GM19397 (cell line): ENCODE measurements around the gene GRAMD1A.

ENCODE experiments used
- ATAC-seq: cut with Tn5 transposase; IDR thresholded peaks from one replicate; pipeline ENCODE4 v1.9.1; 2021; ENCODE audit warnings: mild to moderate bottlenecking, moderate library complexity; ENCODE audit not compliant: unreplicated experiment

Gene GRAMD1A

GRCh38 chr19:35069696-35070095 is 69.6 kb downstream of the GRAMD1A start:
- ATAC-seq = no peak

DNA sequence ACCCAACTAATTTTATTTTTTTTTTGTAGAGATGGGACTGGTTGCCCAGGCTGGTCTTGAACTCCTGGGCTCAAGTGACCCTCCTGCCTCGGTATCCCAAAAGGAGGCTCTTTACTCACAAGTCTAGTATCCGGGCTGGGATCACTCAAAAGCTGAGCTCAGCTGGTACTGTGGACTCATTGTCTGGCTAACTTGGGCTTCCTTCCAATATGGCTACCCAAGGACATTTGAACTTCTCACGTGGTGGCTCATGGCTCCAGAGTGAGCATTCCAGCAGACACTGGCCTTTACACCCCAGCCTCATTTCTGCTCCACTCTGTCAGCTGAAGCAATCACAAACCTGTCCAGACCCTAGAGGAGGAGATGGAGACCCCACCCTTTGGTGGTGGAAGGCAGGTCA is 70.3 kb downstream of the GRAMD1A start:
- ATAC-seq = no peak

- ATAC-seq = no peak
These were observed 73.4 kb downstream of the GRAMD1A start for GRCh38 chr19:35073516-35073915.

GRCh38 chr19:35073941-35074340 is 73.8 kb downstream of the GRAMD1A start:
- no peak for ATAC-seq

- ATAC-seq = no peak
These were observed 74.5 kb downstream of the GRAMD1A start for GRCh38 chr19:35074426-35075201.

DNA sequence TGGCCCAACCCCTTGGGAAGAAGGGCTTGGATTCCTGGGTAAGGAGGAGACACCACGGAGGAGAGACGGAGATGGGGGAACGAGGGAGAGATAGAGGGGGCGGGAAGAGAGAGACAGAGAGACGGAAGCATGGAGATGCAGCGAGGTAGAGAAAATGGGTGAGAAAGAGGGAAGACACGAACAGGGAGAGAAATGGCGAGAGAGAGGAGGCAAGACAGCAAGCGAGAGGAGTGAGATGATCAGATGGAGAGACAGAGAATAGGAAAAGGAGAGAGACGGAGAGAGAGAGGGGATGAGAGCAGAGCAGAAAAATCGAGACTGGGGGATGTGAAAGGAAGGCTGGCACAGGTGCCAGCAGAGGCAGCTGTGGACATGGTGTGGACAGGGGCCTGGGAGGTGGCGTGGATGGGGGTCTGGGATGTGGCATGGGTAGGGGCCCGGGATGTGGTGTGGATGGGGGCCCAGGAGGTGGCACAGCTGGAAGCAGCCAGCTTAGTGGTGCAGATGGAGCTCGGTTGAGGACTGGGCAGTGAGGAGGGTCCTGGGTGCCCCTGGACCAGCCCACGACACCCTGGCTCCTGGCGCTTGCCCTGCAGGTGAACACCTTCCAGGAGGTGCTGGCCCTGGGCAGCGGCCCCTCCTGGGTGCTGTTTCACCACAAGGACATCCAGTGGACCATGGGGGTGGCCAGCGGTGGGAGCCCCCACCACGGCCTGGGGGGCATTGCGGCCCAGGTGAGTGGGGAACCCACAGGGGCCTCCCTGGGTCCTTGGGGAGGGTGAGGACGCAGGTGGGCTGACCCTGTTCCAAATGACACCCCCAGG is 75.3 kb downstream of the GRAMD1A start:
- ATAC-seq = no peak

- no peak for ATAC-seq
These were observed 75.9 kb downstream of the GRAMD1A start for GRCh38 chr19:35076026-35076370.
